Thyroid gland (tissue), 4 donors: ENCODE data around the gene ANKRD28.

Source experiments
- POLR2A ChIP-seq, 2 donors: fragments of 450-650 bp; IDR thresholded peaks; one replicate each; pipeline ENCODE4 v1.6.1; 2017; ENCODE audit warnings: antibody characterized with exemption in 2 of 2, mild to moderate bottlenecking in 2 of 2, moderate library complexity in 1 of 2
- TF ChIP-seq, protein P1 (sequence below), 6 experiments: fragments of 200-600 bp in 3 of 6; fragments of 450-650 bp in 3 of 6; sonication (generic) in 3 of 6; IDR thresholded peaks; one replicate each; pipeline ENCODE4 v1.5.1; 2016 to 2019; ENCODE audit warnings: antibody characterized with exemption in 6 of 6, mild to moderate bottlenecking in 2 of 6, inconsistent platforms in 1 of 6, moderate library complexity in 1 of 6

DNA sequence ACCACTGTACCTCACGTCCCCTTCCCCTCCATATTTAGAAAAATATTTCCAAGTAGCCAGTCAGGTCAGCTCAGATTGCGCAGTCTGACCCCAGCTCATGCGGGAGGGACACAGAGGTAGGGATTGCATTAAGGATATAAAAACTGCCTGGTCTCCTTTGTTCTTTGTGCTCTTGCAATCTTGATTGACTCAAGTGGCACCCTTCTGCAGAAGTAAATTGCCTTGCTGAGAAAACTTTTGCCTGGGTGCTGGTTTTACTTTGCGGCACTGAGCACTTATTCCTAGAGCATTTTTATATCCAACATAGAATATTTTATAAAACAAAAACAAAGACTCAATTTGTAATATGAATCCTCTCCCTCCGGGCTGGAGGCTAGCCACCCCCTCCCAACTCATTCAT, 141.4 kb downstream of the ANKRD28 start:
- TF ChIP-seq, protein P1, sequence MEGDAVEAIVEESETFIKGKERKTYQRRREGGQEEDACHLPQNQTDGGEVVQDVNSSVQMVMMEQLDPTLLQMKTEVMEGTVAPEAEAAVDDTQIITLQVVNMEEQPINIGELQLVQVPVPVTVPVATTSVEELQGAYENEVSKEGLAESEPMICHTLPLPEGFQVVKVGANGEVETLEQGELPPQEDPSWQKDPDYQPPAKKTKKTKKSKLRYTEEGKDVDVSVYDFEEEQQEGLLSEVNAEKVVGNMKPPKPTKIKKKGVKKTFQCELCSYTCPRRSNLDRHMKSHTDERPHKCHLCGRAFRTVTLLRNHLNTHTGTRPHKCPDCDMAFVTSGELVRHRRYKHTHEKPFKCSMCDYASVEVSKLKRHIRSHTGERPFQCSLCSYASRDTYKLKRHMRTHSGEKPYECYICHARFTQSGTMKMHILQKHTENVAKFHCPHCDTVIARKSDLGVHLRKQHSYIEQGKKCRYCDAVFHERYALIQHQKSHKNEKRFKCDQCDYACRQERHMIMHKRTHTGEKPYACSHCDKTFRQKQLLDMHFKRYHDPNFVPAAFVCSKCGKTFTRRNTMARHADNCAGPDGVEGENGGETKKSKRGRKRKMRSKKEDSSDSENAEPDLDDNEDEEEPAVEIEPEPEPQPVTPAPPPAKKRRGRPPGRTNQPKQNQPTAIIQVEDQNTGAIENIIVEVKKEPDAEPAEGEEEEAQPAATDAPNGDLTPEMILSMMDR (IDR thresholded peaks at IDR 0.05), result no peak
- no peak for TF ChIP-seq POLR2A (IDR thresholded peaks at IDR 0.05)
